SU-DHL-6 (cell line): Measurements from ENCODE around the gene TMCC2.

Source experiments
- H2AFZ ChIP-seq: fragments of 200-600 bp; sonication (generic); 2 replicates; pipeline ENCODE4 v1.6.1; 2014; ENCODE audit warnings: low read depth, mild to moderate bottlenecking, moderate library complexity, mixed read lengths, antibody characterized with exemption, low read length; ENCODE audit not compliant: severe bottlenecking
- H3F3A ChIP-seq: fragments of 200-600 bp; shearing (Covaris generic); 2 replicates; pipeline ENCODE4 v1.6.0; 2016; ENCODE audit warnings: antibody characterized with exemption, mild to moderate bottlenecking; ENCODE audit not compliant: insufficient read depth
- H3K27ac ChIP-seq: fragments of 200-600 bp; sonication (generic); 2 replicates; pipeline ENCODE4 v1.5.1; 2016; ENCODE audit warnings: low read depth, mild to moderate bottlenecking, low read length, moderate library complexity, mixed read lengths
- H3K27me3 ChIP-seq: fragments of 200-600 bp; sonication (generic), shearing (Covaris generic); 2 replicates; pipeline ENCODE4 v1.6.0; 2014; ENCODE audit warnings: mild to moderate bottlenecking, low read length
- H3K36me3 ChIP-seq: fragments of 200-600 bp; sonication (generic); 2 replicates; pipeline ENCODE4 v1.6.1; 2014; ENCODE audit warnings: mild to moderate bottlenecking, low read length, mixed read lengths
- H3K4me2 ChIP-seq: fragments of 300-600, 200-600 bp; shearing (Covaris generic), sonication (generic); 2 replicates; pipeline ENCODE4 v1.6.0; 2014; ENCODE audit warnings: low read length, low read depth, mild to moderate bottlenecking; ENCODE audit not compliant: poor library complexity, severe bottlenecking
- H3K4me3 ChIP-seq: fragments of 200-600 bp; sonication (generic); 2 replicates; pipeline ENCODE4 v1.5.1; 2014; ENCODE audit warnings: antibody characterized with exemption, low read length, mild to moderate bottlenecking, mixed read lengths; ENCODE audit not compliant: insufficient read depth, poor library complexity, severe bottlenecking
- H3K79me2 ChIP-seq: fragments of 200-600 bp; sonication (generic); 2 replicates; pipeline ENCODE4 v1.6.1; 2014; ENCODE audit warnings: mild to moderate bottlenecking, low read length, moderate library complexity; ENCODE audit not compliant: insufficient read depth
- H3K9ac ChIP-seq: fragments of 200-600 bp; sonication (generic); 2 replicates; pipeline ENCODE4 v1.7.0; 2014; ENCODE audit warnings: mild to moderate bottlenecking, low read length
- H3K9me2 ChIP-seq: fragments of 200-600 bp; sonication (generic); replicated peaks from 2 replicates; pipeline ENCODE4 v1.6.1; 2014; ENCODE audit warnings: low read length; ENCODE audit not compliant: insufficient read depth
- H3K9me3 ChIP-seq: fragments of 200-600 bp; sonication (generic); 2 replicates; pipeline ENCODE4 v1.6.1; 2014; ENCODE audit warnings: low read length, mixed read lengths; ENCODE audit not compliant: insufficient read depth
- H4K20me1 ChIP-seq: fragments of 200-600 bp; sonication (generic); 2 replicates; pipeline ENCODE4 v1.6.1; 2014; ENCODE audit warnings: low read depth, mild to moderate bottlenecking, antibody characterized with exemption, low read length, moderate library complexity, mixed read lengths
- EZH2phosphoT487 ChIP-seq: fragments of 200-600 bp; sonication (generic), shearing (Covaris generic); conservative IDR thresholded peaks from 2 replicates; pipeline ENCODE4 v1.6.1; 2018; ENCODE audit warnings: mild to moderate bottlenecking, antibody characterized with exemption, low read length, moderate library complexity, mixed read lengths
- TF ChIP-seq, protein P1 (sequence below): fragments of 200-600 bp; sonication (generic); IDR thresholded peaks from one replicate; pipeline ENCODE4 v1.5.1; 2017; ENCODE audit warnings: antibody characterized with exemption, mild to moderate bottlenecking, low read length, moderate library complexity; ENCODE audit not compliant: insufficient read depth, poor library complexity, severe bottlenecking

TMCC2 gene

DNA sequence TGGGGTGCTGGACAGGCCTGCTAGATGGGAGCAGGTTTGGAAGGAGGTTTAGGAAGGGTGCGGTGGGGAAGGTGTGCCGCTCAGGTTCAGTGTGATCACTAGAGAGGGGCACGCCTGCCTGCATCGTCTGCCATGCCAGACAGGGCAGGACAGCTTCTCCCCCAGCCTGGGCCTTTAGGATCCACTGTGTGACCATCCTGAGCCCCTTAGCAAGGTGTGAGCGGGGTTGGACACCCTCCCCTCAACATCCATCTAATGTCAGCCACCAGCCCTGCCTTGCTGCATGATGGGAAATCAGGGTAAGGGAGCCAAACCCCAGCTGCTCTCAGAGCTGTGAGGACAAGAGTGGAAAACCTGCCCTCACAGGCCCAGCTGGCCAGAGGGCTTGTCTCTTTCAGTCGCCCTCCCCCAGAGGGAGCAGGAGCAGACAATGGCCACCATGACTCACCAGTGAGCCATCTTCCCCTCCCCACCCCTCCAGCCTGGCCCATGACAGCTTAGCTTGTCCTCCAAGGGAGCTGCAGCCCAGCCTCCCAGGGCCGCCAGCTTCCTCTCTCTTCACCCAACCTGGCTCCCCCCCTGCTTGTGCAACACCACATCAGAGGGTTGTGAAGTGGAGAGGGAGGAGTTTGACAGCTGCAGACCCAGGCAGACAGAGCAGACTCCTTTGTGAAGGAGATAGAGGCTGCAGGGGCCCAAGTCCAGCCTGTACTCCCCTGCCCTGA lies 56.8 kb downstream of the TMCC2 start:
- Histone ChIP-seq H3K4me3 (peak overlapping the region; percentile 19), H3K36me3 (no peaks in the 10 kb centered on the region), H3K9ac (peak overlapping the region; percentile 50), H3K27me3 (no peaks in the 10 kb centered on the region), H3K9me3 (no peaks in the 10 kb centered on the region), H4K20me1 (no peaks in the 10 kb centered on the region), H3K27ac (peak overlapping the region; percentile 94), H2AFZ (no peak overlapping the region), H3F3A (peaks cover 37% of the 10 kb centered on the region), H3K9me2 (no peaks in the 10 kb centered on the region), H3K79me2 (no peaks in the 10 kb centered on the region), H3K4me2 (peak overlapping the region; percentile 64)
- no peak for TF ChIP-seq EZH2phosphoT487
- TF ChIP-seq, protein P1, sequence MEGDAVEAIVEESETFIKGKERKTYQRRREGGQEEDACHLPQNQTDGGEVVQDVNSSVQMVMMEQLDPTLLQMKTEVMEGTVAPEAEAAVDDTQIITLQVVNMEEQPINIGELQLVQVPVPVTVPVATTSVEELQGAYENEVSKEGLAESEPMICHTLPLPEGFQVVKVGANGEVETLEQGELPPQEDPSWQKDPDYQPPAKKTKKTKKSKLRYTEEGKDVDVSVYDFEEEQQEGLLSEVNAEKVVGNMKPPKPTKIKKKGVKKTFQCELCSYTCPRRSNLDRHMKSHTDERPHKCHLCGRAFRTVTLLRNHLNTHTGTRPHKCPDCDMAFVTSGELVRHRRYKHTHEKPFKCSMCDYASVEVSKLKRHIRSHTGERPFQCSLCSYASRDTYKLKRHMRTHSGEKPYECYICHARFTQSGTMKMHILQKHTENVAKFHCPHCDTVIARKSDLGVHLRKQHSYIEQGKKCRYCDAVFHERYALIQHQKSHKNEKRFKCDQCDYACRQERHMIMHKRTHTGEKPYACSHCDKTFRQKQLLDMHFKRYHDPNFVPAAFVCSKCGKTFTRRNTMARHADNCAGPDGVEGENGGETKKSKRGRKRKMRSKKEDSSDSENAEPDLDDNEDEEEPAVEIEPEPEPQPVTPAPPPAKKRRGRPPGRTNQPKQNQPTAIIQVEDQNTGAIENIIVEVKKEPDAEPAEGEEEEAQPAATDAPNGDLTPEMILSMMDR, result no peak

DNA sequence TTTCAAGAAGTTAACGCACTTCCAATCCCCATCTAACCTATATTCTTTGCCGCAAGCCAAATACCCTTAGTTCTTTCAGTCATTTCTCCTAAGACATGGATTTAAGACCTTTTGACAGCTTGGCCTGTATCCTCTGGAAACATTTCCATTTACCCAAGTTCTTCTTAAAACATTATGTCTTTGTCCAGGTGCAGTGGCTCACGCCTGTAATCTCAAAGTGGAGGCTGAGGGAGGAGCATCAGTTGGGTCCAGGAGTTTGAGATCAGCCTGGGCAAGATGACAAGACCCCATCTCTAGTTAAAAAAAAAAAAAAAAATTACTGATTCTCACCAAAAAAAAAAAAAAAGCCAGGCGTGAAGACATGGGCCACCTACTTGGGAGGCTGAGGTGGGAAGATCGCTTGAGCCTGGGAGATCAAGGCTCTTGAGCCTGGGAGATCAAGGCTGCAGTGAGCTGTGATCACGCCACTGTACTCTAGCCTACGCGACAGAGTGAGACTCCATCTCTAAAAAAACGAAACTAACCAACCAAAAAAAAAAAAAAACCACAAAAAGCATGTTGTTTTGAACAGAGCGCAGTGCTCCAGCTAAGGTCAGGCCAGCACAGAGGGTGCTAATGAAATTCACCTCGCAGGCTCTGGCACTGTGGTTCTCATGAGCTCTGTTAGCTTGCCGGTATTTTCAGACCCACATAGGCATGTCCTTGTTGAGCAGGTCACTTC lies 57.8 kb downstream of the TMCC2 start:
- H3K36me3 ChIP-seq, result no peaks in the 10 kb centered on the region
- no peaks in the 10 kb centered on the region for H3K79me2 ChIP-seq
- no peaks in the 10 kb centered on the region for H3K27me3 ChIP-seq
- no peak overlapping the region for H2AFZ ChIP-seq
- peak overlapping the region; percentile 64 for H3K4me2 ChIP-seq
- H3F3A ChIP-seq, result peaks cover 37% of the 10 kb centered on the region
- peak overlapping the region; percentile 50 for H3K9ac ChIP-seq
- H3K9me2 ChIP-seq, result no peaks in the 10 kb centered on the region
- H4K20me1 ChIP-seq, result no peaks in the 10 kb centered on the region
- H3K27ac ChIP-seq, result peak overlapping the region; percentile 94
- peak overlapping the region; percentile 38 for H3K4me3 ChIP-seq
- TF ChIP-seq EZH2phosphoT487, result no peak
- TF ChIP-seq, protein P1, result no peak
- no peaks in the 10 kb centered on the region for H3K9me3 ChIP-seq

DNA sequence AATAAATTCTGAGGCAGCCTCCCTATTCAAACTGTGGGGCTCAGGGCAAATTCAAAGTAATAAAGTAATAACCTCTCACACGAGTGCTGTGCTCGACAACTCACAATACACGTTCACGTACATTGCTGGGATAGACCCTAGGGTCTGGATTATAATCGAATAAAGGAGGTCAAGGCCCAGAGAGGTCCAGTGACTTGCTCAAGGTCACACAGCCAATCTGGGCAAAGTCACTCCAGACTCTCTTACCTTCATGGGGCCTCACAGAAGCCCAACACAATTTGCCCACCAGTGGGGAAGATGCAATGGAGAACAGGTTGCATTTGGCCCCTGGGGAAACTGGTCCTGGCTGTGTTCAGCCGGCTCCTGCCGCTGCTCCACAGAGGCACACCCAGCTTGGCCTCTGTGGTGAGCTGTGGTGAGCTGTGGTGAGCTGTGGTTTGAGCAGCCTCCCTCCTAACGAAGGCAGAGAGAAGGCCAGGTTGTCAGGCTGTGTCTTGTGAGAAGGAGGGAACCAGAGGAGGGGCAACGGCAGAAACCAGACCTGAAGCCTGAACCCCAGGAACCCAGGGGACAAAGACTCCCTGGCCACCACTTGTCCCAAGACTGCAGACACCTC lies 58.7 kb downstream of the TMCC2 start:
- no peaks in the 10 kb centered on the region for H3K27me3 ChIP-seq
- no peaks in the 10 kb centered on the region for H3K36me3 ChIP-seq
- H4K20me1 ChIP-seq, result no peaks in the 10 kb centered on the region
- H3K27ac ChIP-seq, result peak overlapping the region; percentile 94
- H3K79me2 ChIP-seq, result no peaks in the 10 kb centered on the region
- no peaks in the 10 kb centered on the region for H3K9me2 ChIP-seq
- H3K4me3 ChIP-seq, result peak overlapping the region; percentile 38
- peak overlapping the region; percentile 50 for H3K9ac ChIP-seq
- H3F3A ChIP-seq, result peaks cover 37% of the 10 kb centered on the region
- H3K9me3 ChIP-seq, result no peaks in the 10 kb centered on the region
- H2AFZ ChIP-seq, result no peak overlapping the region
- TF ChIP-seq EZH2phosphoT487, result no peak
- TF ChIP-seq, protein P1, result no peak
- H3K4me2 ChIP-seq, result peak overlapping the region; percentile 64
